Hepatic stellate cell (primary cell): ENCODE data around the gene TMPRSS5.
"Not testable (repeated sequence)": the region's sequence is repeated elsewhere in the genome, so short reads cannot be mapped to it uniquely, and the experiment has no call there.

ENCODE experiments used
- DNase-seq: peaks from one replicate; pipeline ENCODE4 v3.0.0; 2011; ENCODE audit warnings: low spot score

Gene TMPRSS5

GRCh38 chr11:113705871-113706655 lies at the start of gene TMPRSS5:
TMPRSS5 (minus strand) TSS chr11:113706308; CDS start chr11:113706224, 84 bp downstream.
- DNase-seq = no peak

GRCh38 chr11:113752932-113753331 lies 46.8 kb upstream of the TMPRSS5 start:
- no peak for DNase-seq

GRCh38 chr11:113736323-113736722 lies 30.2 kb upstream of the TMPRSS5 start:
- DNase-seq = no peak

DNA sequence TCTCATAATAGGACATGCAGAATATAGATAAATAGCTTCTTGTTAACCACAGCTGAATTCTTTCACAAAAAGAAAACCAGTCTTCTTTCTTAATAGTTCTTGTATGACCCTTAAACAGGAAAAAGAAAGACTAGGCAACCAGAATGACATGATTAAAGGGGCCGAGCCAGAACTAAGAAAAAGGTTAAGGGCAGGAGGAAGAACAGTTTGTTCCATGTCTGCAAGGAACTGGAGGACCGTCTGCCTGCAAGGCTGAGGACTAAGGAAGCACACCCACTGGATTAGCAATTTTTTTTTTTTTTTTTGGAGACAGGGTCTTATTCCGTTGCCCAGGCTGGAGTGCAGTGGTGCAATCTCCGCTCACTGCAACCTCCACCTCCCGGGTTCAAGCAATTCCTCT lies 26.0 kb upstream of the TMPRSS5 start:
- DNase-seq = no peak

DNA sequence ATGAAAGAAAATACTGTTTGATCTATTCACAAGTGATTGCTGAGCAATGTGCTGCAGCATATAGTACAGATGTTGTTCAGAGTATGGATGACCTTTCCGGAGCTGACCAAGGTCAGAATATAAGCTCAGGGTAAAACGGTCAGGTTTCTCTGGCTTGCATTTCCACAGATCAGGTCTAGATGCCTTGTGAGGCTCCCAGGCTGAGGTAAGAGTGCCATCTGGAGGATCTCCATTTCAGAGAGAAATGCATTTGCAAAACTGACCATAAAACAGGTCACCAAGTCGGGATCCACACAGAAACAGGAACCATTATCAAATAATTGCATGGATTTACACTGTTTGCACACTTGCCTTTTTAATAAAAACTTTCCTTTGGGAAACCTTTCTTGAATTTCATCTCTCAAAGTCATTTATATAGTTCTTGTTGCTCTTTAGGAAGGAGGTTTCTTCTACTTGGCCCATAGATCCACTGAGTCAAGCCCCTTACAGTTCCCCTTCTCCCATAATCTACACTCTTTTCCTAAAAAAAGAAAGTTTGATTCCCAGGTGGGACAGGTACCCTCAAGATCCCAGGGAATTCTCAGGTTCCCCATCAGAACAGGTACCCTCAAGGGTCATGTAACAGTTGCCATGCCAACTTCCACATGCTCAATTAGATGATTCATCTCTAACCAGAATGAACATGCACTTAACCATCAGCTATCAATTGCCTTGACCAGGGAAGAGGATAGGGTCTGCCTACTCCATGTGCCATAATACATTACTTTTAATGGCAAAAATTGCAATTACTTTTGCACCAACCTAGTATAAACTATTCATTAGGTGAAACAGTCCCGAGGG lies 25.0 kb upstream of the TMPRSS5 start:
- peak; percentile 13 for DNase-seq

GRCh38 chr11:113729456-113729855 lies 23.3 kb upstream of the TMPRSS5 start:
- no peak for DNase-seq

DNA sequence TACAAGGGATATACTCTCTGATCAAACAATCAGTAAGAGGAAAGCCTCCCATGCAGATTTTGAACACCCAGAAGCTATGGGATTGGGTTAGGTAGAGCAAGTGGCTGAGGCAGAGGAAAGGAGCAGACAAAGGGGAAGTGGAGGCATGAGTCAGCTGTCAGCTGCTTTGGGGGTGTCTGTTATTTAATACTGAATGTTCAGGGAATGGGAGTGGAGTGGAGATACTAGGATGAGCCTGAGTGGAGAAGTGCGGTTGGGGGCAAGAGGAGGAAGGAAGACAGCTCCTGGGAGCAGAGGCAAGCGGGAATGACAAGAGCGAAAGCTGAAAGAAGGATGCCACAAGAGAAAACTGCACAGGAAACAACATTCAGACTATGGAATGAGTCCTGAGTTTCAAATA lies 22.7 kb upstream of the TMPRSS5 start:
- no peak for DNase-seq

- DNase-seq = no peak
Observed at GRCh38 chr11:113725913-113726312, 19.8 kb upstream of the TMPRSS5 start.

DNA sequence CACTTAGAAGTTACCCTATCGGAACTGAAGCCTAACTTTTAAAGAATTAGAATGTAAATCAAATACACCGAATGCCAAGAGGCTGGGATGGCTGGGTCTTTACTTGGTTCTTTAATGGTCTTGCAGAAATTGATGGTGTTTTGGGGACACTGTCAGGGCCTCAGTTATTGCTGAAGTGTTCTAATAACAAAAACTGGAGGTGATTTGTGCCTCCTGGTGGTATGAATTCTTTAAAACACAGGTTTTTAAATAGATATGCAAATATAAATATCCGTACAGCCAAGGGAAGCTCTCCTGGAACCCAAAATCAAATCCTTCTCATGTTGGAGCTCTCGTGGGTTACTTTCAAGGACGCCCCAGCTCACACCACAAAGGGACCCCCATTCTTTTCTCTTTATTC lies 19.3 kb upstream of the TMPRSS5 start:
- no peak for DNase-seq

GRCh38 chr11:113724778-113725177 lies 18.7 kb upstream of the TMPRSS5 start:
- DNase-seq = no peak

DNA sequence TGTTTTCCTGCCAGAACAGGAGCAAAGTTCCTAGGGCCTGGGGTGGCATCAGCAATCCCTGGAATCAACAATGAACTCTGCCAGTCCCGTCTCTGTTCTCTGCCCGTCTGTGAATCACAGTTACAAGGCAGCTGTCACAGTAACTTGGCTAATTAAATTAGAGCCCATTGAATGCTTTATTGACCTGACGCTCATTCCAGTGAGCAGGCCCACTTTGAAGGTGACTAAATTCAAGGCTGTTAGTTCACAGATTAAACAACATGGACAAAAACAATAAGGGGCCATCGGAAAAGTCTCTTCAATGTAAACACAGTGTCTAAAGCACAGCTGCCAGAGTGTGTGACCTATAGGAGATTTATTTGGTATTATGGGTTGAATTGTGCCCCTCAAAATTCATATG lies 17.7 kb upstream of the TMPRSS5 start:
- no peak for DNase-seq

DNA sequence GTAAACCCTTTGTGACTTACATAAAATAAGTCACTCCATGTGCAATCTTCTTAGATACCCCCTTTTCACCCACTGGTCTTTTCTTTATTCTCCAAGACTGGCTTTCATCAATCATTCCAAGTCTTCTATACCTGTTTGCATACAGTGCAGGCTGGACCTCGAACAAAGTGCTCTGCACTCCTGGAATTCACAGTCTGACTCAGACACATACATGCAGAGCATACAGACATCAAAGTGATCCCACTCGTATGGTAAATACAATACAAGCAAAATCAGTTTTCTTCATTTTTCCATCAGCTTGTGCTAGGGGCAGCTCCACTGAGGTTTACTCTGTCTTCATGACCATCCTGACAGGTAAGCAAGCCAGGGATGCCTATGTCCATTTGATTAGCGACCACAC lies 16.8 kb upstream of the TMPRSS5 start:
- no peak for DNase-seq

DNA sequence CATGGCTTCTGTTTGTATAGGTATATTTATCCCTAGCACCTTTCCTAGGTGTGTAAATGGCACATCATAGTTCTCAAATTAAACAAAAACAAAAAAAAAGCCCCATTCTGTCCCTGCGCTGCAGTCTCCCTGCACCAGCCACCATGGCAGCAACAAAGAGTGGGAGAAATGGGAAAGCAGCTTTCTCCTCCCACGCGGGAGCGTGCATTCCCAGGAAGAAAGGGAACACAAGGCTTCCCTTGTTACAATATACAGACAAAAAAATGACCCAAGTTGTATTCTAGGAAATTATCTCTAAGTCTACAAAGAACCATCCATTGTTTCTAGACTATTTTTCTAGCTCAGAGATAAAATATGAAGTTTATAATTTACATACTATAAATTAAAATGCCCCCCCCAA lies 16.1 kb upstream of the TMPRSS5 start:
- DNase-seq = no peak

DNA sequence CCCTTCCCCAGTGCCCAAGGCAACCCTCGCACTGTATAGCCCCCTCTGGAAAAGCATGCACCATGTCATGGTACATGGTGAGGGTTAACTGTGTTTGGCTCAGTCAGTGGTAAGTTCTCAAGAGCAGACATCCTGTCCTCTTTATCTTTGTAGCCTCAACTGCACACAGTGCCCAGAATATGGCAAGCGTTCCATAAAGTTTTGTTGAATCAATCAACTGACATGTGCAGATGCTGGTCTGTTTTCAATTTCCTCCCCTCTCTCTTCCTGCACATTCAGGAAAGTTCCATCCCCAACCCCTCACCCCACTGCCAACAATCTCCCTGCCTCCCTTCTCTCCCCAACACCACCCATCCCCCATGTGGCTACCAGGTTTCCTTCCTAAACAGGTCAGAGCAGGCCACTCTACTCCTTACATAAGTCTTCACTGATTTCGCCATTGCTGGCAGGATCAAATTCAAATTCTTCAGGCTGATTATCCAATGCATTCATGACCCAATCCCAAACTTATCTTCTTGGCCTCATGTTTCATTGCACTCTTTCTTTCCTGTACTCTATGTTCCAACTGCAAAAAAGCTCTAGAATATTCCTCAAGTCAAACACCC lies 15.5 kb upstream of the TMPRSS5 start:
- no peak for DNase-seq

DNA sequence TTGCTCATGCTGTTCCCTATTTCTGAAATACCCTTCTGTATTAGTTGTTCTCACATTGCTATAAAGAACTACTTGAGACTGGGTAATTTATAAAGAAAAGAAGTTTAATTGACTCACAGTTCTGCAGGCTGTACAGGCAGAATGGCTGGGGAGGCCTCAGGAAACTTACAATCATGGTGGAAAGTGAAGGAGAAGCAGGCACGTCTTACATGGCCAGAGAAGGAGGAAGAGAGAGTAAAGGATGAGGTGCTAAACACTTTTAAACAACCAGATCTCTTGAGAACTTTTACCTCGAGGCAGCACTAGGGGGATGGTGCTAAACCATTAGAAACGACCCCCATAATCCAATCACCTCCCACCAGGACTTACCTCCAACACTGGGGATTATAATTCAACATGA lies 14.4 kb upstream of the TMPRSS5 start:
- DNase-seq = not testable (repeated sequence)

DNA sequence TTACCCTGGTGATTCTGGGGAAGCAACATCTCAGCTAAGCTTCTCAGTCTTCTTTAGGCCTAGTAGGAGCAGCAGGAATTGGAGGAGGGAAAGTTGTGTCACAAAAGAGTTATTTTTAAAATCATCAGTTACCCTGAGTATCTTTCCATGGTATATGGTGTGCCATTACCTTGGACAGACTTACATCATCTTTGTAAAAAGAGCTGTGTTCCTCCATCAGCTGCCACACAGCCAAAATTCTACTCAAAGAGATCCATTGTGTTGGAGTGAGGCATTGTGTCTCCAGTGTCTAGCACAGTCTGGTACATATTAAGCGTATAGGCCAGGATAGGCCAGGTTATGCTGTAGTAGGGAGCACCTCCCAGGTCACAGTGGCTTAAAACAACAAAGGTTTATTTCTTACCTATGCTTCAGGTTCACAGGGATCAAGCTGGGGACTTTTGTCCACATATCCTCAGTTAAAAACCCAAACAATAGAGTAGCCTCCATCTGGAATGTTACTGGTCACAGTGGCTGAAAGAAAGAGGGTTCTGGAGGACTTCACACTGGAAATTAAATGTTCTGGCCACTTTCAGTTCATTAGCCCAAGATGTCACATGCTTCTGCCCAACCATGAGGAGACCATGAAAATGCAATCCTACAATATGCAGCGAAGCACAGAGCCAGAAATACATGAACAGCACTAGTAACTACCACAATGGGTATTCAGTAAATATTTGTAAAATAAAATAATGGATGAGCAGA lies 9.9 kb upstream of the TMPRSS5 start:
- no peak for DNase-seq

DNA sequence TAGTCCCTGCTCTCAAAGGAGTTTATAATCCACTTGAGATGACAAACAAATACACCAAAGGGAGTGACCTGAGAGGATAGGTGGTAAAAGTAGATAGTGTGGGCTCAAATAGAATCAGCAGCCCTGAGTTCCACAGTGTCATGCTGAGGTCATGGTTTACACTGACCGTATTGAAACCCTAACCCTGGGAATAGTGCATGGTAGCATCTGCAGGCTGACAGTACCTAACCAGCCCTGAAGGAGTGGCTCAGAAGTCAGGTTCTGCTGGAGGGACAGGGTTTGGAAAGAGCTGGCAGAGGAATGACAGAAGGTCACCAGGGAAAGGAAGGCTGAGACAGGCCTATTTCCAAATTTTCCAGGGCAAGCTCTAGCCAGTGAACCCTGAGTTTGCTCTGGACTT lies 9.2 kb upstream of the TMPRSS5 start:
- DNase-seq = no peak

GRCh38 chr11:113710989-113711388 lies 4.9 kb upstream of the TMPRSS5 start:
- no peak for DNase-seq

- not testable (repeated sequence) for DNase-seq
Observed at GRCh38 chr11:113703551-113703950, 2.6 kb downstream of the TMPRSS5 start.

GRCh38 chr11:113701491-113701890 lies 4.6 kb downstream of the TMPRSS5 start:
- no peak for DNase-seq

DNA sequence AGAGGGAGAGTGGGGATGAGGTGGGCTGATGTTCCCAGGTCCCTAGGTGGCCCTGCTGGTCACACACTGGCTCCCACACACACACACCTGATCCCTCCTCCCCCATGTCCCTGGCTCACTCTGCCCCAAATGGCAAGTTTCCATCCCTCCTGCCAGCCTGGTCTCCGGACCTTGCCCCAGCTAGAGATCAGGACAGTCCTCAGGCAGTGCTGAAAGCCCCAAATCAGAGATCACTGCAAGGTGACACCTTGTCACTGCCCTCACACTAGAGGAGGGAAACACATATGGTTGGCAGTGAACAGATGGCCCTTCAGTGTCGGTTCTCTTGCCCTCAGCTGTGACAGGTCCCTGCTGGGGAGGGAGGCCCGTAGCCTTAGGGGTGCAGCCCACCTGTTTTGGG lies 7.6 kb downstream of the TMPRSS5 start:
- no peak for DNase-seq

DNA sequence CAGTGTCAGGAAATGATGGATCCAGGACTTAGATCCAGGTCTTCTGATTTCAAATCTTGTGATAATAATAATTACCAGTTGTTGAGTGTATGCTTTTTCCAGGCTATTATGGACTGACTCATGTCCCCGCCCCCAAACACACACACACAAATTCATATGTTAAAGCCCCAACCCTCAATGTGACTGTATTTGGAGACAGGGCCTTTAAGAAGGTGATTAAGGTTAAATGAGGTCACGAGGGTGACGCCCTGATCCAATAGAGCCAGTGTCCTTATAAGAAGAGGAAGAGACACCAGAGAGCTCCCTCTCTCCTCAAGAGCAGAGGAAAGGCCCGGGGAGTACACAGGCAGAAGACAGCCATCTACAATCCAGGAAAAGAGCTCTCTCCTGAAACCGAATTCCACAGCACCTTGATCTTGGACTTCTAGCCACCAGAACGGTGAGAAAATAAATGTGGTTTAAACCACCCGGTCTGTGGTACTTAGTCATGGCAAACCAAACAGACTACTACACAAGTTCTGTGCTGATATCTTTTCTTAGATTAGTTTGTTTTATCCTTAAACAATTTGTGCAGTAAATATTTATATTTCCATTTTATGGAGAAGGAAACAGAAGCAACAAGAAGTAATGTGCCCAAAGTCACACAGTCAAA lies 8.2 kb downstream of the TMPRSS5 start:
- no peak for DNase-seq
